Liver (tissue), 4 donors: Measurements from ENCODE around the gene SLC29A3. TPM values are rescaled to one million over a fixed set of nuclear protein-coding genes. Genes with fewer than 3 reads are reported as not detected.

Source experiments
- polyA plus RNA-seq, 2 donors: library from polyadenylated mRNA; stranded (reverse) in 1 of 2; unstranded in 1 of 2; fragments of 200-250 nt in 1 of 2; fragments of >200 nt in 1 of 2; fragmentation: Nextera tagmentation in 1 of 2; extraction: Ambion mirVana in 1 of 2; gene quantifications; one replicate each; pipeline versions ENCODE4 v1.2.1 to v1.2.3, GENCODE V29; 2013 to 2015
- total RNA-seq, 2 donors: library from RNA; depleted of rRNA; stranded (reverse); fragments of >200 nt; gene quantifications; one replicate each; pipeline ENCODE4 v1.2.3, GENCODE V29; 2014
- donor health status: healthy.
- donor health status: healthy.
- donor health status: healthy.

Gene SLC29A3
- total and polyA plus RNA-seq, 4 donors, result 3.1 to 11.9 (median 5.3) TPM

Other genes starting within 250 kb of the SLC29A3 start
- 1 to 10 TPM; 1.4 to 1.8 TPM for gene UNC5B, start 106.7 kb upstream of the SLC29A3 start, total RNA-seq
- 1 to 10 TPM in 1 of 2 donors, under 1 TPM in 1; 0.56 to 1.2 TPM for gene UNC5B, start 106.7 kb upstream of the SLC29A3 start, polyA plus RNA-seq
- 1 to 10 TPM; 1.5 to 4.1 TPM for gene CDH23, start 77.7 kb downstream of the SLC29A3 start, total RNA-seq
- 1 to 10 TPM; 2.6 to 4.7 TPM for gene CDH23, start 77.7 kb downstream of the SLC29A3 start, polyA plus RNA-seq